OCI-LY1 (cell line): Measurements from ENCODE around the gene CRKL.

Experiments
- CTCF ChIP-seq: fragments of 200-600 bp; sonication (generic), shearing (Covaris generic); IDR thresholded peaks from 2 replicates; pipeline ENCODE4 v1.5.1; 2017; ENCODE audit warnings: mild to moderate bottlenecking, antibody characterized with exemption, low read length, moderate library complexity, mixed read lengths
- EZH2 ChIP-seq: fragments of 200-600 bp; sonication (generic), shearing (Covaris generic); IDR thresholded peaks from 2 replicates; pipeline ENCODE4 v1.8.0; 2017; ENCODE audit warnings: borderline replicate concordance, mixed run types, mild to moderate bottlenecking, antibody characterized with exemption, low read length, moderate library complexity, mixed read lengths

- TF ChIP-seq CTCF (no peak), EZH2 (no peak)
Observed at GRCh38 chr22:20943104-20943933, 26.1 kb downstream of the CRKL start.
